ENCODE results near the gene NAPA.

DNA sequence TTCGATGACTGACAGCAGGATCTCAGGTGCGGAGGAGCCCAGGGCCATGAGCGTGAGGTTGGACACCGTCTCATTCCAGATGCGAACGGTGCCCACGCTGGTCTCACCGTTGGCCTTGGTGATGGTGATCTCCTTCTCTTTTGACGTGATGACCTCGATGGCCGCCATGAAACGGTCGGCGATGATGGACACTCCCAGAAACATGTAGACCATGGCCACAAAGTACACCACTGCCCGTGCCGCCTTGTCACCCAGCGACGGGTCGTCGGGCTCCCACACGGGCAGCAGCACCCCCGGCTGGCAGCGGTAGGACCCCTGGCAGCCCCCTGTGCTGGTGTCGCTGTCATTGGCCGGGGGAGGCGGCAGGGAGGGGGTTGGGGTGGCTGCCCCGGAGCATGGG, 48.9 kb downstream of the NAPA start:
- TF ChIP-seq ZNF274 (IDR thresholded peaks at IDR 0.05; ENCODE audit: low read depth, low read length), result no peak
- no peak for TF ChIP-seq SUZ12 (IDR thresholded peaks at IDR 0.05; ENCODE audit: extremely low read depth, insufficient read depth, insufficient read length)
- no peak for TF ChIP-seq YY1 (IDR thresholded peaks at IDR 0.05; ENCODE audit: insufficient read depth, insufficient read length)

All from NT2/D1 (cell line).